Vagina (tissue), 2 donors: ENCODE results near the gene EIF4E. TPM values are rescaled to one million over a fixed set of nuclear protein-coding genes. Genes with fewer than 3 reads are reported as not detected.
"Not testable (repeated sequence)": the region's sequence is repeated elsewhere in the genome, so short reads cannot be mapped to it uniquely, and the experiment has no call there.

Source experiments
- DNase-seq, 2 donors: peaks; one replicate each; pipeline ENCODE4 v3.0.0-alpha.2; 2017; ENCODE audit errors: extremely low spot score in 2 of 2
- H3K27ac ChIP-seq: fragments of 200-600 bp; sonication (generic); one replicate; pipeline ENCODE4 v1.5.1; 2019
- H3K27me3 ChIP-seq: fragments of 200-600 bp; sonication (generic); one replicate; pipeline ENCODE4 v1.5.1; 2019
- H3K36me3 ChIP-seq, 2 donors: fragments of 200-600 bp; sonication (generic); one replicate each; pipeline ENCODE4 v1.5.1; 2017 to 2019
- H3K4me1 ChIP-seq: fragments of 200-600 bp; sonication (generic); one replicate; pipeline ENCODE4 v1.5.1; 2019
- H3K4me3 ChIP-seq, 2 donors: fragments of 200-600 bp; sonication (generic); 1 replicate in 1 of 2; 2 replicates in 1 of 2; pipeline ENCODE4 v1.5.1; 2016 to 2019
- H3K9me3 ChIP-seq: fragments of 200-600 bp; sonication (generic); one replicate; pipeline ENCODE4 v1.5.1; 2019
- POLR2A ChIP-seq, 2 donors: fragments of 450-650 bp; IDR thresholded peaks; one replicate each; pipeline ENCODE4 v1.6.1; 2017; ENCODE audit warnings: antibody characterized with exemption in 2 of 2, mild to moderate bottlenecking in 2 of 2, moderate library complexity in 2 of 2
- POLR2AphosphoS5 ChIP-seq, 2 donors: sonication (generic); formaldehyde crosslinking; IDR thresholded peaks; one replicate each; pipeline ENCODE4 v1.9.0; 2017; ENCODE audit warnings: antibody characterized with exemption in 2 of 2, mild to moderate bottlenecking in 2 of 2, low read depth in 1 of 2; ENCODE audit not compliant: insufficient read depth in 1 of 2
- intact Hi-C: fragments of 100-400 bp; cut with DNase I; formaldehyde crosslinking; loops from one replicate; pipeline ENCODE4 v1.15.1; 2023
- total RNA-seq: library from RNA; depleted of rRNA; stranded (reverse); fragments of >200 nt; gene quantifications from one replicate; pipeline ENCODE4 v1.2.3, GENCODE V29; 2016
- TF ChIP-seq, protein P1 (sequence below), 3 experiments: fragments of 450-650 bp in 2 of 3; fragments of 200-600 bp in 1 of 3; sonication (generic) in 1 of 3; IDR thresholded peaks; one replicate each; pipeline ENCODE4 v1.5.1; 2017 to 2019; ENCODE audit warnings: antibody characterized with exemption in 3 of 3, mild to moderate bottlenecking in 2 of 3, moderate library complexity in 2 of 3

EIF4E gene
- total RNA-seq, 1 donor from 2014 or later = 61.6 TPM

- Histone ChIP-seq H3K36me3 (peaks cover 0 to 18% of the 10 kb centered on the region in 2 donors), H3K27me3 (no peaks in the 10 kb centered on the region), H3K4me1 (no peaks in the 10 kb centered on the region), H3K9me3 (no peaks in the 10 kb centered on the region), H3K4me3 (no peak overlapping the region), H3K27ac (no peak overlapping the region)
- intact Hi-C loops = no loop called here
- no peak for TF ChIP-seq POLR2AphosphoS5 (IDR thresholded peaks at IDR 0.05; ENCODE audit: insufficient read depth in 1 of 2, low read depth in 1 of 2)
- TF ChIP-seq, protein P1, sequence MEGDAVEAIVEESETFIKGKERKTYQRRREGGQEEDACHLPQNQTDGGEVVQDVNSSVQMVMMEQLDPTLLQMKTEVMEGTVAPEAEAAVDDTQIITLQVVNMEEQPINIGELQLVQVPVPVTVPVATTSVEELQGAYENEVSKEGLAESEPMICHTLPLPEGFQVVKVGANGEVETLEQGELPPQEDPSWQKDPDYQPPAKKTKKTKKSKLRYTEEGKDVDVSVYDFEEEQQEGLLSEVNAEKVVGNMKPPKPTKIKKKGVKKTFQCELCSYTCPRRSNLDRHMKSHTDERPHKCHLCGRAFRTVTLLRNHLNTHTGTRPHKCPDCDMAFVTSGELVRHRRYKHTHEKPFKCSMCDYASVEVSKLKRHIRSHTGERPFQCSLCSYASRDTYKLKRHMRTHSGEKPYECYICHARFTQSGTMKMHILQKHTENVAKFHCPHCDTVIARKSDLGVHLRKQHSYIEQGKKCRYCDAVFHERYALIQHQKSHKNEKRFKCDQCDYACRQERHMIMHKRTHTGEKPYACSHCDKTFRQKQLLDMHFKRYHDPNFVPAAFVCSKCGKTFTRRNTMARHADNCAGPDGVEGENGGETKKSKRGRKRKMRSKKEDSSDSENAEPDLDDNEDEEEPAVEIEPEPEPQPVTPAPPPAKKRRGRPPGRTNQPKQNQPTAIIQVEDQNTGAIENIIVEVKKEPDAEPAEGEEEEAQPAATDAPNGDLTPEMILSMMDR (IDR thresholded peaks at IDR 0.05) = no peak
- no peak for TF ChIP-seq POLR2A (IDR thresholded peaks at IDR 0.05)
- no peak for DNase-seq
These were observed 29.7 kb downstream of the EIF4E start for GRCh38 chr4:98899277-98899676.

GRCh38 chr4:98891478-98892337, 37.2 kb downstream of the EIF4E start:
- TF ChIP-seq, protein P1 (IDR thresholded peaks at IDR 0.05) = no peak
- TF ChIP-seq POLR2A (IDR thresholded peaks at IDR 0.05) (no peak), POLR2AphosphoS5 (IDR thresholded peaks at IDR 0.05; ENCODE audit: insufficient read depth in 1 of 2, low read depth in 1 of 2) (no peak)
- DNase-seq = no peak
- intact Hi-C loops = loop anchor here (5.0 kb wide), 1 partner anchor 1429 kb away; no protein-coding TSS in a partner anchor
- H3K27me3 ChIP-seq = no peaks in the 10 kb centered on the region
- H3K4me3 ChIP-seq = no peak overlapping the region
- H3K36me3 ChIP-seq = peaks cover 0 to 16% of the 10 kb centered on the region in 2 donors
- H3K9me3 ChIP-seq = no peaks in the 10 kb centered on the region
- no peak overlapping the region for H3K27ac ChIP-seq
- H3K4me1 ChIP-seq = peaks cover 13% of the 10 kb centered on the region

GRCh38 chr4:98890702-98891455, 38.1 kb downstream of the EIF4E start:
- no peaks in the 10 kb centered on the region for H3K27me3 ChIP-seq
- H3K36me3 ChIP-seq = peaks cover 0 to 24% of the 10 kb centered on the region in 2 donors
- H3K27ac ChIP-seq = no peak overlapping the region
- intact Hi-C loops = loop anchor here (5.0 kb wide), 1 partner anchor 1429 kb away; no protein-coding TSS in a partner anchor
- H3K9me3 ChIP-seq = no peaks in the 10 kb centered on the region
- TF ChIP-seq POLR2A (IDR thresholded peaks at IDR 0.05) = no peak
- TF ChIP-seq POLR2AphosphoS5 (IDR thresholded peaks at IDR 0.05; ENCODE audit: insufficient read depth in 1 of 2, low read depth in 1 of 2) = no peak
- TF ChIP-seq, protein P1 (IDR thresholded peaks at IDR 0.05) = no peak
- H3K4me1 ChIP-seq = peaks cover 13% of the 10 kb centered on the region
- H3K4me3 ChIP-seq = no peak overlapping the region
- no peak for DNase-seq

- no peak overlapping the region for H3K27ac ChIP-seq
- H3K9me3 ChIP-seq = no peaks in the 10 kb centered on the region
- H3K4me1 ChIP-seq = peaks cover 13% of the 10 kb centered on the region
- H3K4me3 ChIP-seq = no peak overlapping the region
- H3K27me3 ChIP-seq = no peaks in the 10 kb centered on the region
- DNase-seq = no peak
- TF ChIP-seq, protein P1 (IDR thresholded peaks at IDR 0.05) = no peak
- TF ChIP-seq POLR2A (IDR thresholded peaks at IDR 0.05) = no peak
- intact Hi-C loops = no loop called here
- H3K36me3 ChIP-seq = peaks cover 0 to 28% of the 10 kb centered on the region in 2 donors
These were observed 41.8 kb downstream of the EIF4E start for GRCh38 chr4:98887145-98887544.

DNA sequence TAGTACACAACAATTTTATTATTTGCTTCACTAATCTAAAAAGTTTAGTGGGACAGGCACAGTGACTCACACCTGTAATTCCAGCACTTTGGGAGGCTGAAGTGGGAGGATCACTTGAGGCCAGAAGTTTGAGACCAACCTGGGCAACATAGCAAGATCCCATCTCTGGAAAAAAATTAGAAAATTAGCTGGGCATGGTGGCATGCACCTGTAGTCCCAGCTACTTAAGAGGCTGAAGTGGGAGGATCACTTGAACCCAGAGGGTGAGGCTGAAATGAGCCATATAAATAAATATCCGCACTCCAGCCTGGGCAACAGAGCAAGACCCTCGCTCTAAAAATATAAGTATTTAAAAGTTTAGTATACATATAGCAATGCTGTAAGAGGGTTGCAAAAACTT, 42.6 kb downstream of the EIF4E start:
- H3K27me3 ChIP-seq, H3K4me3 ChIP-seq, intact Hi-C loops, H3K9me3 ChIP-seq, H3K27ac ChIP-seq, DNase-seq: not testable (repeated sequence)
- H3K36me3 ChIP-seq = peaks cover 0 to 28% of the 10 kb centered on the region in 2 donors
- peaks cover 13% of the 10 kb centered on the region for H3K4me1 ChIP-seq

- H3K4me3 ChIP-seq, DNase-seq, H3K9me3 ChIP-seq, H3K27ac ChIP-seq, H3K27me3 ChIP-seq, H3K4me1 ChIP-seq, intact Hi-C loops: not testable (repeated sequence)
- peaks cover 0 to 13% of the 10 kb centered on the region in 2 donors for H3K36me3 ChIP-seq
These were observed 48.0 kb downstream of the EIF4E start for GRCh38 chr4:98880884-98881283.
